H1 (cell line): ENCODE results near the gene TPRA1. TPM values are rescaled to one million over a fixed set of nuclear protein-coding genes. Genes with fewer than 3 reads are reported as not detected.

Source experiments
- ATF2 ChIP-seq: IDR thresholded peaks from 2 replicates; pipeline ENCODE4 v1.6.1; 2012; ENCODE audit warnings: low read length, inconsistent platforms
- CTBP2 ChIP-seq: IDR thresholded peaks from 2 replicates; pipeline ENCODE4 v1.7.0; 2011; ENCODE audit warnings: borderline replicate concordance, mild to moderate bottlenecking, moderate library complexity, mixed read lengths, low read length; ENCODE audit not compliant: insufficient read depth, insufficient read length
- EP300 ChIP-seq, 2 experiments: IDR thresholded peaks; 1 replicate in 1 of 2; 2 replicates in 1 of 2; pipeline ENCODE4 v1.6.1; 2011 to 2012; ENCODE audit warnings: low read depth in 2 of 2, low read length in 2 of 2, mild to moderate bottlenecking in 2 of 2, borderline replicate concordance in 1 of 2, inconsistent platforms in 1 of 2, moderate library complexity in 1 of 2
- MAFK ChIP-seq: IDR thresholded peaks from 2 replicates; pipeline ENCODE4 v1.6.1; 2012; ENCODE audit warnings: low read depth, mild to moderate bottlenecking, improper control_type of control experiment, low read length
- RXRA ChIP-seq: IDR thresholded peaks from 2 replicates; pipeline ENCODE4 v1.6.1; 2011; ENCODE audit warnings: low read depth, mild to moderate bottlenecking, low read length, moderate library complexity; ENCODE audit not compliant: insufficient read depth
- polyA plus RNA-seq, 7 experiments: library from polyadenylated mRNA; depleted of rRNA in 3 of 7; stranded (reverse) in 5 of 7; unstranded in 2 of 7; fragments of >200 nt in 5 of 7; fragments of 200-250 nt in 2 of 7; gene quantifications; 1 replicate in 5 of 7; 2 replicates in 1 of 7; 4 replicates in 1 of 7; pipeline versions ENCODE4 v1.2.1 to v1.2.3, GENCODE V29; 2011 to 2013; ENCODE audit warnings: missing spikeins in 2 of 7, mixed read lengths in 2 of 7
- total RNA-seq: library from RNA; stranded (reverse); fragmentation: NEBNext Ultra II Directional; extraction: Animal tissue kit (Norgen Biotek cat#: 25700); gene quantifications from 2 replicates; pipeline ENCODE4 v1.2.1, GENCODE V29; 2021

Gene TPRA1
- total and polyA plus RNA-seq, 2 of the 8 experiments (the other 6 are each of a cell fraction or from before 2014, with no cell fraction given) = 18.8 to 38.5 TPM

GRCh38 chr3:127543441-127543840 is 47.1 kb downstream of the TPRA1 start (continued):
- TF ChIP-seq EP300 (IDR thresholded peaks at IDR 0.05; ENCODE audit: borderline replicate concordance in 1 of 2, low read depth in 2 of 2, low read length in 2 of 2) = no peak
- no peak for TF ChIP-seq CTBP2
- TF ChIP-seq RXRA = no peak
- TF ChIP-seq ATF2 = no peak
- no peak for TF ChIP-seq MAFK
- TF ChIP-seq, all 59 proteins: peak for 0
